Osteoblast (primary cell): ENCODE results near the gene SLC1A3. TPM values are rescaled to one million over a fixed set of nuclear protein-coding genes. Genes with fewer than 3 reads are reported as not detected.

Source experiments
- DNase-seq: peaks from one replicate; pipeline ENCODE4 v3.0.0; 2011; ENCODE audit warnings: low spot score, mixed read lengths; ENCODE audit not compliant: insufficient read length; ENCODE audit errors: missing footprints
- H2AFZ ChIP-seq: 2 replicates; pipeline ENCODE4 v1.6.0; 2011; ENCODE audit warnings: mild to moderate bottlenecking, low read length
- H3K27ac ChIP-seq: 2 replicates; pipeline ENCODE4 v1.5.1; 2011; ENCODE audit warnings: mild to moderate bottlenecking, low read depth, low read length, moderate library complexity
- H3K27me3 ChIP-seq: 2 replicates; pipeline ENCODE4 v1.6.0; 2012; ENCODE audit warnings: mild to moderate bottlenecking, control low read depth, inconsistent platforms, low read length, moderate library complexity; ENCODE audit not compliant: insufficient read depth
- H3K36me3 ChIP-seq: 2 replicates; pipeline ENCODE4 v1.5.1; 2011; ENCODE audit warnings: mild to moderate bottlenecking, low read length, control low read depth, moderate library complexity; ENCODE audit not compliant: insufficient read depth
- H3K4me1 ChIP-seq: 2 replicates; pipeline ENCODE4 v1.5.1; 2011; ENCODE audit warnings: mild to moderate bottlenecking, low read length, control low read depth, moderate library complexity; ENCODE audit not compliant: insufficient read depth
- H3K4me2 ChIP-seq: 2 replicates; pipeline ENCODE4 v1.6.0; 2011; ENCODE audit warnings: mild to moderate bottlenecking, low read length; ENCODE audit not compliant: insufficient read depth
- H3K4me3 ChIP-seq: fragments of 200-600 bp; sonication (generic); 3 replicates; pipeline ENCODE4 v1.5.1; 2012; ENCODE audit warnings: mild to moderate bottlenecking, low read length, inconsistent platforms; ENCODE audit not compliant: insufficient read depth
- H3K79me2 ChIP-seq: 2 replicates; pipeline ENCODE4 v1.6.0; 2012; ENCODE audit warnings: mild to moderate bottlenecking, low read length, control low read depth, inconsistent platforms; ENCODE audit not compliant: insufficient read depth
- H3K9me3 ChIP-seq: 2 replicates; pipeline ENCODE4 v1.5.1; 2011; ENCODE audit warnings: low read depth, low read length, control low read depth
- H4K20me1 ChIP-seq: 2 replicates; pipeline ENCODE4 v1.6.0; 2012; ENCODE audit warnings: mild to moderate bottlenecking, low read length, control low read depth; ENCODE audit not compliant: insufficient read depth
- CTCF ChIP-seq: IDR thresholded peaks from 2 replicates; pipeline ENCODE4 v1.5.1; 2011; ENCODE audit warnings: mild to moderate bottlenecking, low read depth, low read length, moderate library complexity; ENCODE audit errors: extremely low read depth
- total RNA-seq: library from RNA; depleted of rRNA; stranded (reverse); fragments of >200 nt; gene quantifications from 2 replicates; pipeline ENCODE4 v1.2.3, GENCODE V29; 2012

SLC1A3 gene
- total RNA-seq, 1 donor, result 45.2 TPM

- TF ChIP-seq CTCF, result no peak
- no peak overlapping the region for H2AFZ ChIP-seq
- no peaks in the 10 kb centered on the region for H3K27me3 ChIP-seq
Observed at GRCh38 chr5:36648426-36648825, 42.0 kb downstream of the SLC1A3 start.

GRCh38 chr5:36651761-36652685 lies 45.6 kb downstream of the SLC1A3 start:
- Histone ChIP-seq H3K4me1 (peaks cover 26% of the 10 kb centered on the region), H3K4me3 (no peak overlapping the region), H3K4me2 (no peak overlapping the region), H3K79me2 (no peaks in the 10 kb centered on the region), H3K36me3 (no peaks in the 10 kb centered on the region), H2AFZ (no peak overlapping the region), H4K20me1 (no peaks in the 10 kb centered on the region), H3K27ac (no peak overlapping the region), H3K9me3 (no peaks in the 10 kb centered on the region), H3K27me3 (no peaks in the 10 kb centered on the region)
- no peak for TF ChIP-seq CTCF
- DNase-seq, result no peak

More at GRCh38 chr5:36648426-36648825, 42.0 kb downstream of the SLC1A3 start:
- Histone ChIP-seq H3K27ac (no peak overlapping the region), H4K20me1 (no peaks in the 10 kb centered on the region), H3K4me1 (peaks cover 26% of the 10 kb centered on the region), H3K4me3 (no peak overlapping the region), H3K4me2 (no peak overlapping the region), H3K36me3 (no peaks in the 10 kb centered on the region), H3K79me2 (no peaks in the 10 kb centered on the region), H3K9me3 (no peaks in the 10 kb centered on the region)
- DNase-seq, result no peak

- no peak overlapping the region for H3K27ac ChIP-seq
- no peak for TF ChIP-seq CTCF
Observed at GRCh38 chr5:36653044-36653705, 46.8 kb downstream of the SLC1A3 start.

GRCh38 chr5:36654564-36654963 lies 48.2 kb downstream of the SLC1A3 start:
- Histone ChIP-seq H4K20me1 (no peaks in the 10 kb centered on the region), H3K9me3 (no peaks in the 10 kb centered on the region), H3K4me2 (no peak overlapping the region), H3K79me2 (no peaks in the 10 kb centered on the region), H2AFZ (no peak overlapping the region), H3K27me3 (no peaks in the 10 kb centered on the region), H3K36me3 (no peaks in the 10 kb centered on the region), H3K4me3 (no peak overlapping the region), H3K27ac (no peak overlapping the region), H3K4me1 (peaks cover 36% of the 10 kb centered on the region)
- TF ChIP-seq CTCF, result no peak
- DNase-seq, result no peak

More at GRCh38 chr5:36653044-36653705, 46.8 kb downstream of the SLC1A3 start:
- no peak overlapping the region for H2AFZ ChIP-seq
- no peak overlapping the region for H3K4me3 ChIP-seq
- peaks cover 32% of the 10 kb centered on the region for H3K4me1 ChIP-seq
- no peak overlapping the region for H3K4me2 ChIP-seq
- no peaks in the 10 kb centered on the region for H3K9me3 ChIP-seq
- DNase-seq, result no peak
- no peaks in the 10 kb centered on the region for H3K79me2 ChIP-seq
- H3K27me3 ChIP-seq, result no peaks in the 10 kb centered on the region
- no peaks in the 10 kb centered on the region for H4K20me1 ChIP-seq
- H3K36me3 ChIP-seq, result no peaks in the 10 kb centered on the region
